Activated T-cell treated with anti-CD3 and anti-CD28 coated beads, Interleukin-2, amount 50 U/mL, for 4 hours (primary cell): ENCODE data around the gene KDM4D. TPM values are rescaled to one million over a fixed set of nuclear protein-coding genes. Genes with fewer than 3 reads are reported as not detected.

Experiments
- ATAC-seq, 2 donors: fragments of 200-7000 bp; cut with Tn5 transposase; one replicate each; pipeline ENCODE4 v1.10.0; 2021
- DNase-seq: peaks from one replicate; pipeline ENCODE4 v3.0.0-alpha.2; 2020
- H3K27me3 Mint-ChIP-seq: one replicate; pipeline ENCODE4 v1.8.0; 2021; ENCODE audit warnings: low read depth, mixed read lengths
- H3K36me3 Mint-ChIP-seq: one replicate; pipeline ENCODE4 v1.8.0; 2022; ENCODE audit warnings: mixed read lengths; ENCODE audit not compliant: insufficient read depth
- H3K4me1 Mint-ChIP-seq: one replicate; pipeline ENCODE4 v1.8.0; 2021; ENCODE audit warnings: low read depth, mixed read lengths
- H3K4me3 Mint-ChIP-seq: one replicate; pipeline ENCODE4 v1.8.0; 2021; ENCODE audit warnings: mild to moderate bottlenecking, moderate library complexity, mixed read lengths
- H3K9me3 Mint-ChIP-seq: one replicate; pipeline ENCODE4 v1.8.0; 2021; ENCODE audit warnings: mixed read lengths
- total RNA-seq, 3 donors: library from RNA; stranded (reverse); gene quantifications; one replicate each; pipeline ENCODE4 v1.2.1, GENCODE V29; 2021

Gene KDM4D
- total RNA-seq, 3 donors from 2014 or later: 0.76 to 1.1 (median 0.90) TPM

- Mint-ChIP-seq H3K4me3 (no peak overlapping the region), H3K9me3 (no peaks in the 10 kb centered on the region), H3K36me3 (no peaks in the 10 kb centered on the region), H3K27me3 (peaks cover 3% of the 10 kb centered on the region), H3K4me1 (peaks cover 26% of the 10 kb centered on the region)
- DNase-seq (no peak), ATAC-seq (no peak)
These were observed 35.1 kb upstream of the KDM4D start for GRCh38 chr11:94938095-94939055.

- H3K27me3 Mint-ChIP-seq: peaks cover 5% of the 10 kb centered on the region
These were observed 34.2 kb upstream of the KDM4D start for GRCh38 chr11:94939346-94939745.

DNA sequence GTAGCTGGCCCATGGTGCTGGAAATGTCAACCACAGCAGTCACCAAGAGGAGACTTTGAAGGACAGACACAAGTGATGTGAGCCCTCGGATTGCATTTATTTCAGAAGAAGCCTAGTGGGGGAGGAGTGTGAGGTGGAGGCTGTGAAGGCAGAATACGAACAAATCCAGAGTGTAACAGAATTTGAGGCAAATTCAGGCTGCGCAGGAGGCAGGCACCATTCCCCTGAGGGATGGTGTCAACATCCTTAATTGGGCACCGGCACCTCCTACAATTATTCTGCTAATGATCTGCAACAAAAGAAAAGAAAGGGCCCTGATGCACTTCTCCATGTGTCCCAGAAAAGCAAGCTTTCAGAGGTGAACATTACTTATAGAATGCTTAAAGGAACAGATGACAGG lies 32.4 kb upstream of the KDM4D start:
- ATAC-seq (no peak), DNase-seq (no peak)
- Mint-ChIP-seq H3K4me3 (no peak overlapping the region), H3K9me3 (no peaks in the 10 kb centered on the region), H3K36me3 (no peaks in the 10 kb centered on the region), H3K4me1 (peaks cover 2% of the 10 kb centered on the region), H3K27me3 (peaks cover 5% of the 10 kb centered on the region)

More at GRCh38 chr11:94939346-94939745, 34.2 kb upstream of the KDM4D start:
- H3K4me3 Mint-ChIP-seq: no peak overlapping the region
- ATAC-seq (no peak), DNase-seq (no peak)
- peaks cover 17% of the 10 kb centered on the region for H3K4me1 Mint-ChIP-seq
- H3K9me3 Mint-ChIP-seq: no peaks in the 10 kb centered on the region
- H3K36me3 Mint-ChIP-seq: no peaks in the 10 kb centered on the region

DNA sequence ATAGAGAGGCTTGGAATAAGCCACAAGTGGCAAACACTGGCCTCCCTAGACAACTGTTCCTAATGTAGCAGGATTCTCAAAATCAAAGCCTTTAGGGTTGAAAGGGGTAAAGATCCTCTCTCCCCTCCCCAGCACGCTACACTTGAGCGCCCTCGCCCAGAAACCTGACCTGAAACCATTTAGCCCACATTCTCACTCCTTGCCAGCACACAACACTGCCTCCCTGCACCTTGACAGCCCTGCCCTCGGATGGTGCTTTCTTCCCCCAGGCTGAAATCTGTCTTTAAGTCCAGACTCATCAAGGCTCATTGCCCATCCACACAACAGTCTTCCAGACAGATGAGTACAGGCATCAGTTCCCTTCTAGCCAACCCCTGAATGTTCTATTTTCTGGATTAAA lies 26.7 kb upstream of the KDM4D start:
- peaks cover 5% of the 10 kb centered on the region for H3K27me3 Mint-ChIP-seq
- H3K9me3 Mint-ChIP-seq: no peaks in the 10 kb centered on the region
- H3K4me3 Mint-ChIP-seq: no peak overlapping the region
- H3K4me1 Mint-ChIP-seq: no peaks in the 10 kb centered on the region
- no peaks in the 10 kb centered on the region for H3K36me3 Mint-ChIP-seq
- ATAC-seq (no peak), DNase-seq (no peak)

DNA sequence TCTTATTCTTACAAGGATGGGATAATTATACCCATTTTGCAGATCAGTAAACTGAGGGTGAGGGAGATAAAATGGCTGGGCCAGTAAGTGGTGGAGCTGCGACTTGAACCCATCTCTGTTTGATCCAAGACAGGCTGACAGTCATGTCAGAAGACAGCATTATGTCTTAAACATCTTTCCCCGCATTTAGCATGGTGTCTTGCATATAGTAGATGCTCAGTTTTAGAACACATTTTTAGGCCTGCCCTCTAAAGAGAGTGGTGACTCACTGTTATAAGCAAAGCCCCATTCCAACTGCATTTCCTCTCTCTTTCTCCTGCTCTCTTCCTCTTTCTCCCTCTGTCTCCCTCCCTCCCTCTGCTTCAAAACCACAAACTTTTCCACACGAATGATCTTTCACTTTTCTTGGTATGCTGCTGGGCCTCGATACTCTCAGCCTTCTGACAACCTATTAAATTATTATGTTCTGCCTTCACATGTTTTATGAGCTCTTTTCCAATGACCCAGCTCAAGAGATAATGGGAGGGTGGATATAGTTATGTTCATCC lies 25.4 kb upstream of the KDM4D start:
- Mint-ChIP-seq H3K9me3 (no peaks in the 10 kb centered on the region), H3K4me3 (no peak overlapping the region), H3K4me1 (no peaks in the 10 kb centered on the region), H3K27me3 (peaks cover 4% of the 10 kb centered on the region), H3K36me3 (no peaks in the 10 kb centered on the region)
- ATAC-seq (no peak), DNase-seq (no peak)

DNA sequence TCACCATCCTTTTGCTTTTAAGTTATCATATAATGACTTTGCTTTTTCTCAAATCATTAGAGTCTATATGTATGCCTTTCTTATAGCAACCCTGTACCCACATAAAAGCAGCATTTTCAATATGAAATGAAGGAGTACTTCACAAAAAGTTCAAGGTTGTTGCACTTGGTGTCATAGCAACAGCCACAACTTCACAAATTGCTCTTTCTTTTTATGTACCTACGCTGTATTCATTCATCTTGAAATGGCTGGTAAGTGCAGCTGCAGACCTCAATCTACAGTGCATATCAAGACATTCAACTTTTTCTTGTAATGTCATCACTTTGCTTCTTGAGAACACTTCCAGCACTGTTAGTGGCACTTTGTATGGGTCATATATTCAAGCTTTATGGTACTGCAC lies 18.8 kb upstream of the KDM4D start:
- peaks cover 2% of the 10 kb centered on the region for H3K36me3 Mint-ChIP-seq
- H3K27me3 Mint-ChIP-seq: no peaks in the 10 kb centered on the region
- ATAC-seq (no peak), DNase-seq (no peak)
- H3K4me3 Mint-ChIP-seq: no peak overlapping the region
- H3K4me1 Mint-ChIP-seq: peaks cover 4% of the 10 kb centered on the region
- H3K9me3 Mint-ChIP-seq: no peaks in the 10 kb centered on the region

DNA sequence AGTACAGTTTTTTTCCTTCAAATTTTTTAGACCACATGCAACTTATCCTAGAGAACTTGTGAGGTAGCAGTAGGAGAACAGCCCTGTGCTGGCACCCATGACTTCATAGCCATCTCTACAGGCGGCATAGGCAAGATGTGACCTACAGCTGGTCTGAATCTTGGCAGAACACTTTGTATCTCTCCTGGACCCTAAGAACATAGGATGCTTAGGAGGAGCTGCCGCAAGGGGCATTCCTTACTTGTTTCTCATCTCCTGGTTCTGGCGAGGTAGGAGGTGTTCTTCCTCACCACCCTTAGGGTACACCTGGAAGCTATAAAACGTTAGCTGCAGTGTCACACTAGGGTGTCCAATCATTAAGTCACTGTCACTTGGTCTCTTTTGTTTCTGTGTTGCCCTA lies 16.5 kb upstream of the KDM4D start:
- peaks cover 4% of the 10 kb centered on the region for H3K4me1 Mint-ChIP-seq
- H3K36me3 Mint-ChIP-seq: peaks cover 10% of the 10 kb centered on the region
- DNase-seq (no peak), ATAC-seq (no peak)
- H3K9me3 Mint-ChIP-seq: no peaks in the 10 kb centered on the region
- H3K27me3 Mint-ChIP-seq: no peaks in the 10 kb centered on the region
- H3K4me3 Mint-ChIP-seq: no peak overlapping the region

DNA sequence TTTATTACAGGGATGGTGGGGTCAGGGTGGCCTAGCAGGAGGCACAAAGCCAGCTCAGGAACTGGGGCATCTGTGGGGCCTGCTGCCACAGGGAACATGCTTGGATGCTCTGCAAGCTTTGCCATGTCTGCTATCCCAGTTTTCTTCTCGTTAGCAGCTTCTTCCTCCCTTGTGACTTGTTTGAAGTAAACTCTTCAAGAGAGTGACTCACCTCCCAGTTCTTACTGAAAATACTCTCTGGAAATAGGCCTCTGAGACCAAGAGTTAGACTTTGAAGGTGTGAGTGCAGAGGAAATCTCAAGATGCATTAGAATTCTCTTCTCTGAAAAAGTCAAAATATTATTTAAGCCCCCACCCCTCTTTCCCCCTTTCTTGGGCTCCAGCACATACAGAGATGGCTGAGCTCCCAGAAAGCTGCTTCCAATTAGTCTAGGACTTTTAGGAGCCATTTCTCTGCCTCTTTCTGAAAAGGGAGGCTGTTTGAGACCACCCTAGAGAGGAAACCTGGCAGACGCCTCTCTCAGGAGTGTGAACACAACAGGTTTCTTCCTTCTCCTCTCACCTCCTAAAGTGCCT lies 15.3 kb upstream of the KDM4D start:
- no peak for DNase-seq
- H3K36me3 Mint-ChIP-seq: peaks cover 19% of the 10 kb centered on the region
- H3K4me1 Mint-ChIP-seq: peaks cover 4% of the 10 kb centered on the region
- no peak overlapping the region for H3K4me3 Mint-ChIP-seq
- H3K27me3 Mint-ChIP-seq: no peaks in the 10 kb centered on the region
- no peak for ATAC-seq
- no peaks in the 10 kb centered on the region for H3K9me3 Mint-ChIP-seq

GRCh38 chr11:94959179-94959578 lies 14.3 kb upstream of the KDM4D start:
- Mint-ChIP-seq H3K4me3 (no peak overlapping the region), H3K4me1 (peaks cover 4% of the 10 kb centered on the region), H3K27me3 (no peaks in the 10 kb centered on the region), H3K9me3 (no peaks in the 10 kb centered on the region), H3K36me3 (peaks cover 27% of the 10 kb centered on the region)
- ATAC-seq: no peak
- no peak for DNase-seq

- ATAC-seq (no peak), DNase-seq (no peak)
- H3K27me3 Mint-ChIP-seq: no peaks in the 10 kb centered on the region
- H3K4me1 Mint-ChIP-seq: peaks cover 3% of the 10 kb centered on the region
- peaks cover 39% of the 10 kb centered on the region for H3K36me3 Mint-ChIP-seq
- no peak overlapping the region for H3K4me3 Mint-ChIP-seq
- H3K9me3 Mint-ChIP-seq: no peaks in the 10 kb centered on the region
These were observed 13.0 kb upstream of the KDM4D start for GRCh38 chr11:94960488-94960887.

- peaks cover 43% of the 10 kb centered on the region for H3K36me3 Mint-ChIP-seq
- DNase-seq (no peak), ATAC-seq (no peak)
- H3K4me3 Mint-ChIP-seq: no peak overlapping the region
- no peaks in the 10 kb centered on the region for H3K27me3 Mint-ChIP-seq
- H3K9me3 Mint-ChIP-seq: no peaks in the 10 kb centered on the region
- H3K4me1 Mint-ChIP-seq: peaks cover 5% of the 10 kb centered on the region
These were observed 12.3 kb upstream of the KDM4D start for GRCh38 chr11:94961255-94961654.

- Mint-ChIP-seq H3K4me1 (peaks cover 14% of the 10 kb centered on the region), H3K9me3 (no peaks in the 10 kb centered on the region), H3K36me3 (peaks cover 59% of the 10 kb centered on the region), H3K27me3 (no peaks in the 10 kb centered on the region), H3K4me3 (no peak overlapping the region)
- DNase-seq (no peak), ATAC-seq (no peak)
These were observed 8.6 kb upstream of the KDM4D start for GRCh38 chr11:94964934-94965333.

DNA sequence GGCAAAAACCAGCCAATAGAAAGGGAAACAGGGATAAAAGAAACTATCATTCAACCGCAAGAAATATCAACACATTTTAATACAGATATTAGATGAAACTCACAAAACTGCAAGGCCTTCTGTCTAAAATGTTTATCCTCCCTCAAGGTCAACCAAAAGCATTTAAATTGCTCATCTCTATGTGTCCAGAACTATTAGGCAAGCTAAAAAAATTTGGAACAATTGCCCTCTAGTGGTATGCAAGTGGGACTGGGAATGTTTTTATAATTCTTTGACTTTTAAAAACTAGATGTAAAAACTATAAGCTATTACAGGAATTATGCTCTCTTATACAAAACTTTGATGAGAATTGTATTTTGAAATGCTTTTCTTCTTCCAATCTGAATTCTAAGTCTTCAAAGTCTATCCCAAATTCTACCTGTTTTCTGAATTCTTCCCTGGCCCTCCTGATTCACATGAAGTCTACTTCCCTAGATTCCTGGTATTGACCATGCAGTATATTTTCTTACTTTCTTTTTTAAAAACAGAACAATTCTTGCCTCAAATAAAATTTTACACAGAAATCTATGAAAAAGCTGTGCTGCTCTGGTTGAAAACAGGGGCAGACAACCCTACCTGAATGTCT lies 5.1 kb upstream of the KDM4D start:
- no peak for ATAC-seq
- H3K4me1 Mint-ChIP-seq: peaks cover 31% of the 10 kb centered on the region
- H3K27me3 Mint-ChIP-seq: no peaks in the 10 kb centered on the region
- no peaks in the 10 kb centered on the region for H3K9me3 Mint-ChIP-seq
- H3K36me3 Mint-ChIP-seq: peaks cover 56% of the 10 kb centered on the region
- no peak for DNase-seq
- no peak overlapping the region for H3K4me3 Mint-ChIP-seq

- H3K4me3 Mint-ChIP-seq: peak overlapping the region; percentile 97
- H3K9me3 Mint-ChIP-seq: no peaks in the 10 kb centered on the region
- DNase-seq: no peak
- H3K27me3 Mint-ChIP-seq: no peaks in the 10 kb centered on the region
- peaks cover 32% of the 10 kb centered on the region for H3K4me1 Mint-ChIP-seq
- peaks cover 31% of the 10 kb centered on the region for H3K36me3 Mint-ChIP-seq
- no peak for ATAC-seq
These were observed 810 bp upstream of the KDM4D start for GRCh38 chr11:94972700-94973098.
